ENCODE measurements around the gene ARHGAP26.

GRCh38 chr5:143013176-143013891, 243.2 kb downstream of the ARHGAP26 start:
- TF ChIP-seq, protein P1, sequence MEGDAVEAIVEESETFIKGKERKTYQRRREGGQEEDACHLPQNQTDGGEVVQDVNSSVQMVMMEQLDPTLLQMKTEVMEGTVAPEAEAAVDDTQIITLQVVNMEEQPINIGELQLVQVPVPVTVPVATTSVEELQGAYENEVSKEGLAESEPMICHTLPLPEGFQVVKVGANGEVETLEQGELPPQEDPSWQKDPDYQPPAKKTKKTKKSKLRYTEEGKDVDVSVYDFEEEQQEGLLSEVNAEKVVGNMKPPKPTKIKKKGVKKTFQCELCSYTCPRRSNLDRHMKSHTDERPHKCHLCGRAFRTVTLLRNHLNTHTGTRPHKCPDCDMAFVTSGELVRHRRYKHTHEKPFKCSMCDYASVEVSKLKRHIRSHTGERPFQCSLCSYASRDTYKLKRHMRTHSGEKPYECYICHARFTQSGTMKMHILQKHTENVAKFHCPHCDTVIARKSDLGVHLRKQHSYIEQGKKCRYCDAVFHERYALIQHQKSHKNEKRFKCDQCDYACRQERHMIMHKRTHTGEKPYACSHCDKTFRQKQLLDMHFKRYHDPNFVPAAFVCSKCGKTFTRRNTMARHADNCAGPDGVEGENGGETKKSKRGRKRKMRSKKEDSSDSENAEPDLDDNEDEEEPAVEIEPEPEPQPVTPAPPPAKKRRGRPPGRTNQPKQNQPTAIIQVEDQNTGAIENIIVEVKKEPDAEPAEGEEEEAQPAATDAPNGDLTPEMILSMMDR (IDR thresholded peaks at IDR 0.05; ENCODE audit: low read depth, low read length, missing input control) = no peak
- TF ChIP-seq, protein P2, sequence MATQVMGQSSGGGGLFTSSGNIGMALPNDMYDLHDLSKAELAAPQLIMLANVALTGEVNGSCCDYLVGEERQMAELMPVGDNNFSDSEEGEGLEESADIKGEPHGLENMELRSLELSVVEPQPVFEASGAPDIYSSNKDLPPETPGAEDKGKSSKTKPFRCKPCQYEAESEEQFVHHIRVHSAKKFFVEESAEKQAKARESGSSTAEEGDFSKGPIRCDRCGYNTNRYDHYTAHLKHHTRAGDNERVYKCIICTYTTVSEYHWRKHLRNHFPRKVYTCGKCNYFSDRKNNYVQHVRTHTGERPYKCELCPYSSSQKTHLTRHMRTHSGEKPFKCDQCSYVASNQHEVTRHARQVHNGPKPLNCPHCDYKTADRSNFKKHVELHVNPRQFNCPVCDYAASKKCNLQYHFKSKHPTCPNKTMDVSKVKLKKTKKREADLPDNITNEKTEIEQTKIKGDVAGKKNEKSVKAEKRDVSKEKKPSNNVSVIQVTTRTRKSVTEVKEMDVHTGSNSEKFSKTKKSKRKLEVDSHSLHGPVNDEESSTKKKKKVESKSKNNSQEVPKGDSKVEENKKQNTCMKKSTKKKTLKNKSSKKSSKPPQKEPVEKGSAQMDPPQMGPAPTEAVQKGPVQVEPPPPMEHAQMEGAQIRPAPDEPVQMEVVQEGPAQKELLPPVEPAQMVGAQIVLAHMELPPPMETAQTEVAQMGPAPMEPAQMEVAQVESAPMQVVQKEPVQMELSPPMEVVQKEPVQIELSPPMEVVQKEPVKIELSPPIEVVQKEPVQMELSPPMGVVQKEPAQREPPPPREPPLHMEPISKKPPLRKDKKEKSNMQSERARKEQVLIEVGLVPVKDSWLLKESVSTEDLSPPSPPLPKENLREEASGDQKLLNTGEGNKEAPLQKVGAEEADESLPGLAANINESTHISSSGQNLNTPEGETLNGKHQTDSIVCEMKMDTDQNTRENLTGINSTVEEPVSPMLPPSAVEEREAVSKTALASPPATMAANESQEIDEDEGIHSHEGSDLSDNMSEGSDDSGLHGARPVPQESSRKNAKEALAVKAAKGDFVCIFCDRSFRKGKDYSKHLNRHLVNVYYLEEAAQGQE (IDR thresholded peaks at IDR 0.05) = no peak
- TF ChIP-seq ATF3 (IDR thresholded peaks at IDR 0.05) = no peak
- no peak for TF ChIP-seq YY1 (IDR thresholded peaks at IDR 0.05)
- TF ChIP-seq TAF1 (conservative IDR thresholded peaks at IDR 0.05) = no peak

Data from liver (tissue), 3 donors.